Islet precursor cell (in vitro differentiated cells): ENCODE measurements around the gene PDE9A.

Experiments used
- DNase-seq: peaks from one replicate; pipeline ENCODE4 v3.0.0-alpha.2; 2018

The PDE9A gene

DNA sequence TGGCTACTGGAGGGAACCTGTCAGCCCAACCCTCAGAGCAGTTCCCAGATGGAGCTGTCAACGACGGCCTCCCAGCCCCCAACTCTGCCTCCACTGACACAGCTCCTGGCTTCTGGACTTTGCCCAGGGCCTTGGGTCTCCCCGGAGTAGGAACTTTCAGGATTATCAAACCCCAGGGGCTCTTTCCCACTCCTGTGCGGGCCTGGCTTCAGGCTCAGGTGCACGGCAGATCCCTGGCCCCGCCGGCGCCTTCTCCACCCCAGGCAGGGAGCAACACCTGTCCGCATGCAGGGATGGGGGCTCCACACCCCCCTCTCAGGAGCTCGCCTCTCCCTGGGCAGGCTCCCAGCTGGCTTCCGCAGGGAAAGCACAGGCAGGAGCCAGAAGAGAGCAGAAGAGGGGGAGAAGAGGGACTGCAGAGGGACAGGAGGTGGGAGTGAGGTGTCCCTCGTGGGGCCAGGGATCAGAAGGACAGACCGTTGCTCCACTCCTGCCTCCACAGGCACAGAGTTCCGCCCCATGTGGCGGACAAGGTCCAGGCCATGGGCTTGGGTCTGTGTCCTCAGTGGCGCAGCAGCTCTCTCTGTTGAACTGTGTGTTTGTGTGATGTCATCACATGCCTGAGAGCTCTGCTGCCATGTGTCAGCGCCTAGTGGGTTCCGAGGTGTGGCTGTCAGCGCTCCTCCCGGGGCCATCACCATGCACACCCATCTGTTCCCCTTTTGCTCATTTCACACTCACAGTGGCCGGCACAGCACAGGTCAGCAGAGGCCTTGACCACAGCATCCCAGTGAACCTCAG, 107.7 kb downstream of the PDE9A start:
- DNase-seq: no peak

GRCh38 chr21:42761776-42762335, 108.4 kb downstream of the PDE9A start:
- DNase-seq: no peak

- no peak for DNase-seq
Measured at GRCh38 chr21:42763581-42764442, 110.4 kb downstream of the PDE9A start.

DNA sequence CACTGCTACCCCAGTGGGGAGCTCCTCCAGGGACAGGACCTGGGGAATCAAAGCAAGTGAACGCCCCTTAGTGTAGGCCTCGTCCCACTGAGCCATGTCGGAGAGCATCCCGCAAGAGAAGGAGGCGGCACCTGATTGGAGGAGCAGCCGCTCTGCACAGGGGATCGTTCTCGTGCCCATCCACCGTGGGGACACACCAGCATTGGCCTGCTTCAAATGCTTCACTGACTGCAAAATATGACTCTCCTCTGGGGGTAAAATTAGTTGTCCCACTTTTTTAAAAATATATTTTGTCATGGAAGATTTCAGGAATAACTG, 111.0 kb downstream of the PDE9A start:
- DNase-seq: no peak

- DNase-seq: no peak
Measured at GRCh38 chr21:42764883-42765282, 111.5 kb downstream of the PDE9A start.

DNA sequence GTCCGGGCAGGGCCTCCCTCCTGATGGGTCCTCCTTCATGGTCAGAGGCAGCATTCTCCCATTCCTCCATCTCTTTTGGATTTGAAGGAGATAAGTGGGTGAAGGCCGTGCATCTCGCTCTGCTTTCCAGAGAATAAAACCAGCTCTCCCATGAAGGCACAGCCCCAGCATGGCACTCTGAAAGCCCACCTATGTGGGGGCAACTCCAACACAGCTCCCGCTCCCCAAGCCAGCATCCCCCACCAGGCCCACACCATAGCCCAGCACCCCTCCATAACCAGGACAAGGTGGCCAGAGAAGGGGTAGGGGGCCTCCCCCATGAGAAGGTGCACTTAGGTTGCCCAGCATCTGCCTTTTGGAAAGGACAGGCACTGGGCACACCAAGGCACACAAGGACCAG, 112.2 kb downstream of the PDE9A start:
- no peak for DNase-seq

- DNase-seq: no peak
Measured at GRCh38 chr21:42766739-42767560, 113.5 kb downstream of the PDE9A start.

GRCh38 chr21:42767561-42767835, 114.1 kb downstream of the PDE9A start:
- DNase-seq: no peak

GRCh38 chr21:42768324-42769121, 115.1 kb downstream of the PDE9A start:
- DNase-seq: no peak

DNA sequence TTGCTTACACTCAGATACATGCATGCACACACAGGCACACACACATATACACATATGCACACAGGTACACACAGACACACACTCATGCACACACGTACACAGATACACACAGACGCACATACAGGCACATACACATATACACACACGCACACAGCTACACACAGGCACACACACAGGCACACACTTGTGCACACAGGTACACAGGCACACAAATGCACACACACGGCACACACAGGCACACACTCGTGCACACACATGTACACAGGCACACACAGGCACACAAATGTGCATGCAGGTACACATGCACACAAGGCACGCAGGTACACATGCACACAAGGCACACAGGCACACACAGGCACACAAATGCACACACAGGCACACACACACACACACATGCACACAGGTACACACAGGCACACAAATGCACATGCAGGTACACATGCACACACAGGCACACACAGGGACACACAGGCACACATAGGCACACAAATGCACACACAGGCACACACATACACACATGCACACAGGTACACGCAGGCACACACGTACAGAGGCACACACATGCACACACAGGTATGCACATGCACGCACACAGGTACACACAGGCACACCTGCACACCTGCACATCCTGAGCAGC, 115.9 kb downstream of the PDE9A start:
- DNase-seq: no peak

GRCh38 chr21:42769820-42770716, 116.6 kb downstream of the PDE9A start:
- no peak for DNase-seq

DNA sequence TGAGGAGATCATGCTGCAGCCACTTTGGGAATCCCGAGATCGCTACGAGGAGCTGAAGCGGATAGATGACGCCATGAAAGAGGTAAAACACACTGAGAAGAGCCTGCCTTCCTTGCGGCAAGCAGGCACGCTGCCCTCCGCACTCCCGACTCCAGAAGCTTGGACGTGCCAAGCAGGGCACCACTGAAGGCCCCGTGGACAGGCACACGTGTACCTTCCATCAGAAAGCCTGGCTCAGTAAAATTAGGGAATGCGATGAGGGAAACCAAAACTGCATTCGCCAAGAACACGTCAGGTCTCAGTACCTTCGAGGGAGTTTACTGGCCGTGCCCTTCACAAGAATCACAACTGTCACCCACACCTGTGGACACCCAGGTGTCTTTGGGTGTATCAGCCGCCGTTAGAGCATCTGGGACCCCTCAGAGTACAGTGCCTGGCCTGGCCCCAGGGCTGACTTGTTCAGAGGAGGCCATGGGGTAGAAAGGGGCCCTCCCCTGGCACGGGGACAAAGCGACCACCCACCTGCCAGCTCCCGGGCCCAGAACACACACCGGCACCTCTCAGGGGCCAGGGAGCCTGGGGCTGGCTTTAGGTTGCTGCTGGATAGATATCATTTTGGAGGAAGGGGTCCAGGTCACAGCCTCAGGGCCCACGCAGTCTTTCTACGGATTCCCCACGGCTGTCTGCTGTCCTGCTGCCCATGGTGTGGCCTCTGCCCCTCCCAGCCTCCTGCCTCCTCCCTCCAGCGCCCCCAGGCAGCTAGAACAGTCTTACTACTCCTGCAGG, 117.5 kb downstream of the PDE9A start:
- DNase-seq: no peak

GRCh38 chr21:42771503-42771805, 118.0 kb downstream of the PDE9A start:
- DNase-seq: no peak

GRCh38 chr21:42775123-42775522, 121.7 kb downstream of the PDE9A start:
- DNase-seq: no peak

DNA sequence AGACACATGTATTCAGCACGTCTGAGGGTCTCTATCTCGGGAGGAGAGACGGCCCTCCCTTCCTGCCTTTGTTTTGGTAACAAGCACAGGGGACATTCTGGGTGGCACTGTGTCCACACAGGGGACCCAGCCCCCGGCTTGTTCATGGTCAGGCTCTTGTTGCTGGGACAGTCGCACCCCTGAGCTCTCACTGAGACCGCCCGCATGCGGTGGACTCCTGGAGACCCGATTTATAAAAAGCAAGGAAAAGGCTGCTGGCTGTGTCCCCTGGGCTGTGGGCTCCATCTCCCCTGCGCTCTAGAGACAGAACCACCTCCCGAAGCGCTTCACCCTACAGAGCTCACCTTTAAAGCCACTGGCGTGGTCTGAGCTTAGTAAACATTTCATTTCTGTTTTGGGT, 122.5 kb downstream of the PDE9A start:
- no peak for DNase-seq

GRCh38 chr21:42777064-42777756, 123.8 kb downstream of the PDE9A start:
- peak; percentile 53 for DNase-seq

DNA sequence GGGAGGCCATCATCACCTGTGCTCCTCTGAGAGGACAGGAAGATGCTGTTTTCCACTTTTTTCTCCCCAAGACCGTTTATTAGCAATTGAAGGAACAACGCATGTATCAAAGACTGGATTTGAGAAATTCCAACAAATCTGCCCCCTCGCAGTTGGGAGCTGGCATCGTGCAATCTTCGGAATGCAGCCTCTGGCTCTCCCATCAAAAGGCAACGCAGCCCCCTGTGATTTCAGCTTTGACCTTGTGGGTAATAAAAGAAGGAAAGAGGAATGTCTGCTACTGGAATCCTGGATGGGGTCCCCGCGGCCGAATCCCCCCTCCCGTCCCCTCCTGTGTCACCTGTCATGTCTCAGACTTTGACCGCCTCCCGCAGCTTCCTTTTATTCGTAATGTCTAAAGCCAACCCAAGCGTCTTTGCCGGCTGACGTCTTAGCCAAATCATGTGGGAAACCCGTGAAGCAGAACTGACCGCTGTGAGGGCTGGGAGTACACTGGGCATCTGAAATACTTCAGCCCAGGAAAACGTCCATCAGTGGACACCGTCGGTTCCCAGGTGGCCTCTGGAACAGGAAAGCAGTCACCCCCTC, 124.4 kb downstream of the PDE9A start:
- peak; percentile 44 for DNase-seq

GRCh38 chr21:42779431-42779861, 126.0 kb downstream of the PDE9A start:
- peak; percentile 65 for DNase-seq

DNA sequence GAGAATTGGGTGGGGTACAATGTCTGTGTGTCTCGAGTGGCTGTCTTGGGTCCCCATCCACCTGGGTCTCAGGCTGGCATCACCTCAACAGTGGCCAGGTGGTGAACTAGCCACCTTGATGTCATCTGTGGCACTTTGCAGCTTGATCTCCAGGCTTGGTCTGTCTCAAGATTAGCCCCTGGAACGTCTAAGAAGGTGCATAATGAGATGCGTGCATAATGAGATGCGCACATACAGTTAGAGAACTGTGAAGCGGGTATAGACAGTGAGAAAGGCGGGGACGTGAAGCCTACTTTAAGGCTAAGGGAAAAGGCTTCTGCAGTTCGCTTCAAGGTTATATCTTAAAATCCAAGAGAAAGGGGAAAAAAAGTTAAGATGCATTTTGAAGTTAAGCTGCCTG, 127.2 kb downstream of the PDE9A start:
- DNase-seq: peak; percentile 37
